Tibial nerve (tissue), 4 donors: ENCODE measurements around the gene PIP5K1C. TPM values are rescaled to one million over a fixed set of nuclear protein-coding genes. Genes with fewer than 3 reads are reported as not detected.

Experiments
- DNase-seq, 2 donors: peaks; one replicate each; pipeline ENCODE4 v3.0.0-alpha.2; 2019; ENCODE audit warnings: low spot score in 2 of 2
- H3K27ac ChIP-seq, 4 donors: fragments of 200-600 bp; sonication (generic) in 3 of 4; one replicate each; pipeline ENCODE4 v1.5.1; 2017 to 2019; ENCODE audit warnings: mild to moderate bottlenecking in 1 of 4
- H3K27me3 ChIP-seq, 2 donors: fragments of 200-600 bp; sonication (generic) in 1 of 2; one replicate each; pipeline versions ENCODE4 v1.5.1 to v1.6.0; 2017 to 2019
- H3K36me3 ChIP-seq, 3 donors: fragments of 200-600 bp; sonication (generic); one replicate each; pipeline ENCODE4 v1.5.1; 2018 to 2019
- H3K4me1 ChIP-seq, 4 donors: fragments of 200-600 bp; sonication (generic) in 3 of 4; one replicate each; pipeline ENCODE4 v1.5.1; 2017 to 2019
- H3K4me3 ChIP-seq, 4 donors: fragments of 200-600 bp; sonication (generic) in 3 of 4; one replicate each; pipeline ENCODE4 v1.5.1; 2017 to 2019; ENCODE audit warnings: mild to moderate bottlenecking in 1 of 4, moderate library complexity in 1 of 4
- H3K9me3 ChIP-seq, 4 donors: fragments of 200-600 bp; sonication (generic) in 3 of 4; one replicate each; pipeline ENCODE4 v1.5.1; 2017 to 2019
- CTCF ChIP-seq, 5 experiments: fragments of 200-600 bp in 3 of 5; fragments of 450-650 bp in 2 of 5; sonication (generic) in 3 of 5; IDR thresholded peaks; one replicate each; pipeline ENCODE4 v1.5.1; 2016 to 2019; ENCODE audit warnings: antibody characterized with exemption in 5 of 5, mild to moderate bottlenecking in 3 of 5, moderate library complexity in 2 of 5
- EP300 ChIP-seq, 2 donors: sonication (generic); formaldehyde crosslinking; IDR thresholded peaks; one replicate each; pipeline ENCODE4 v1.6.1; 2017; ENCODE audit warnings: antibody characterized with exemption in 2 of 2, mild to moderate bottlenecking in 1 of 2
- POLR2A ChIP-seq, 2 donors: fragments of 450-650 bp; IDR thresholded peaks; one replicate each; pipeline ENCODE4 v1.6.1; 2017; ENCODE audit warnings: antibody characterized with exemption in 2 of 2, mild to moderate bottlenecking in 2 of 2, moderate library complexity in 2 of 2
- WGBS, 2 donors: methylation state at CpG; one replicate each; pipeline ENCODE4 v1.1.5; 2018; 5-methylcytosine and 5-hydroxymethylcytosine counted together
- total RNA-seq, 4 donors: library from RNA; depleted of rRNA; stranded (reverse); fragments of >200 nt; gene quantifications; one replicate each; pipeline ENCODE4 v1.1.0, GENCODE V29; 2016

PIP5K1C gene
- total RNA-seq, 4 donors from 2014 or later, result 23.0 to 37.2 (median 24.9) TPM

DNA sequence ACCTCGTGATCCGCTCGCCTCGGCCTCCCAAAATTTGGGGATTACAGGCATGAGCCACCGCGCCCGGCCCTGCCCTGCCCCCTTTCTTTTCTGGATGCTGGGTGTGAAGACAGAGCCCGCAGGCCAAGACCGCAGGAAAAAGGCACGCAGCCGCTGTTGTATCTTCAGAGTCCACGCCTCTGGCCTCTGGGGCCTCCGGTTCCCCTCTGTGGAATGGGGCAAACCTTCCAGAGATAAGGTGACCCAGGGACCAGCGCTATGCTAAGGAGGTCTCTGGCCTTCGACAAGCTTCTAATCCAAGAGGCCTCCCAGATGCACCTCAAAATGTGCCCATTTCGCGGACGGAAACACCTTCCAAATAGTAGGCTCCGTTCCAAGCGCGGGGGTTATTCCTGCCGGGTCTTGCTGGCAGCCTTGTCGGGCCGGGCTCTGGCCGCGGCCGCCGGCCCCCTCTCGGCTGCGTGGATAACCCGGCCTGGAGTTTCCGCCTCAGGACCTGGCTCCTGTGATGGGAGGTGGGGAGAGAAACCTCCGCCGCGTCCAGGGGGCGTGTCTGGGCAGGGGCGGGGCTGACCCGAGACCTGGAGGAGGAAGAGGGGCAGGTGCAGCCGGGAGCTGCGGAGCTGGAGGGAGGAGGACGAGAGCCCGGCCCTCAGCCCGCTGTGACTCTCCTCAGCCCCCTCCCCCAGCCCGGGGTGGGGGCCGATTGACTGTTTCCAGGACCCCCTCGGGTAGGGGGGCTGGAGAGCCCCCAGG, 21.0 kb upstream of the PIP5K1C start:
- peak overlapping the region in 2 of 4 donors; percentile 15 to 31 for H3K4me3 ChIP-seq
- no peaks in the 10 kb centered on the region for H3K9me3 ChIP-seq
- peaks cover 0 to 29% (median 2%) of the 10 kb centered on the region in 4 donors for H3K4me1 ChIP-seq
- peaks cover 3 to 81% of the 10 kb centered on the region in 2 donors for H3K27me3 ChIP-seq
- TF ChIP-seq EP300 (IDR thresholded peaks at IDR 0.05), result peak in 1 of 2 donors; percentile 62
- peak in 1 of 2 donors; percentile 76 for TF ChIP-seq POLR2A (IDR thresholded peaks at IDR 0.05)
- peak in 2 of 5 experiments; percentile 36 to 57 for TF ChIP-seq CTCF (IDR thresholded peaks at IDR 0.05)
- DNase-seq, result peak in 1 of 2 donors; percentile 62
- 17 to 20% methylated on average over 38 to 39 of the region's 46 CpGs for WGBS, 2 donors
- peak overlapping the region in 1 of 4 donors; percentile 65 for H3K27ac ChIP-seq
- H3K36me3 ChIP-seq, result no peaks in the 10 kb centered on the region

DNA sequence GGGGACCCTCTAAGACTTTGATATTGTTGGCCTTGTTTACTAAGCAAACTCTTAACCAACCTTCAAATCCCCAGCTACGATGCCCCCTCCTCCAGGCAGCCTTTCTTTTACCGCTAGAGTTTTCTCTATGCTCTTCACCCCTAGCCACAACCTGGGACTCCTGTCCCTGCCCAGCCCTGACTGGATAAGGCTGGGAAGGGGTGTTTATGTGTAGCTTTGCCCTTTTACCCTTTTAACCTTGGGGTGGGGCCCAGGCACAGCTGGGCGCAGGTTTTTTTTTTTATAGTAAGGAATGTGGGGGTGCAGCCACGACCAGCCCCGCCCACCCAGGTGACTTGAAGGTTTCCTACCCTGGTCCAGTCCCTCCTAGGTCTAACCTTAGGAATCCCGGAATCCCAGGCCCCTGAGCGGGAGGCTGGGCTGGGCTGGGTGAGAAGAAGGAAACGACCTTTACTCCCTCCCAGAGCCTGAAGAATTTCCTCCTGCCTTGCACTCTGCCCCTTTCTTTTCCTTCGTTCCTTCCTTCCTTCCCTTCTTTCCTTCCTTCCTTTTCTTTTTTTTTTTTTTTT, 20.2 kb upstream of the PIP5K1C start:
- no peaks in the 10 kb centered on the region for H3K36me3 ChIP-seq
- no peaks in the 10 kb centered on the region for H3K9me3 ChIP-seq
- no peak for DNase-seq
- 21 to 26% methylated on average over 9 of the region's 9 CpGs for WGBS, 2 donors
- no peak overlapping the region for H3K4me3 ChIP-seq
- H3K4me1 ChIP-seq, result peaks cover 0 to 29% (median 2%) of the 10 kb centered on the region in 4 donors
- TF ChIP-seq CTCF (IDR thresholded peaks at IDR 0.05) (no peak), POLR2A (IDR thresholded peaks at IDR 0.05) (no peak), EP300 (IDR thresholded peaks at IDR 0.05) (no peak)
- no peak overlapping the region for H3K27ac ChIP-seq
- H3K27me3 ChIP-seq, result peaks cover 3 to 72% of the 10 kb centered on the region in 2 donors

- Histone ChIP-seq H3K4me3 (no peak overlapping the region), H3K36me3 (no peaks in the 10 kb centered on the region), H3K27ac (no peak overlapping the region), H3K4me1 (peaks cover 0 to 29% (median 2%) of the 10 kb centered on the region in 4 donors), H3K27me3 (peaks cover 3 to 67% of the 10 kb centered on the region in 2 donors), H3K9me3 (no peaks in the 10 kb centered on the region)
- DNase-seq, result no peak
- 83 to 91% methylated on average over 4 of the region's 4 CpGs for WGBS, 2 donors
- no peak for TF ChIP-seq POLR2A (IDR thresholded peaks at IDR 0.05)
- no peak for TF ChIP-seq EP300 (IDR thresholded peaks at IDR 0.05)
- no peak for TF ChIP-seq CTCF (IDR thresholded peaks at IDR 0.05)
Measured at GRCh38 chr19:3719868-3720267, 19.6 kb upstream of the PIP5K1C start.

DNA sequence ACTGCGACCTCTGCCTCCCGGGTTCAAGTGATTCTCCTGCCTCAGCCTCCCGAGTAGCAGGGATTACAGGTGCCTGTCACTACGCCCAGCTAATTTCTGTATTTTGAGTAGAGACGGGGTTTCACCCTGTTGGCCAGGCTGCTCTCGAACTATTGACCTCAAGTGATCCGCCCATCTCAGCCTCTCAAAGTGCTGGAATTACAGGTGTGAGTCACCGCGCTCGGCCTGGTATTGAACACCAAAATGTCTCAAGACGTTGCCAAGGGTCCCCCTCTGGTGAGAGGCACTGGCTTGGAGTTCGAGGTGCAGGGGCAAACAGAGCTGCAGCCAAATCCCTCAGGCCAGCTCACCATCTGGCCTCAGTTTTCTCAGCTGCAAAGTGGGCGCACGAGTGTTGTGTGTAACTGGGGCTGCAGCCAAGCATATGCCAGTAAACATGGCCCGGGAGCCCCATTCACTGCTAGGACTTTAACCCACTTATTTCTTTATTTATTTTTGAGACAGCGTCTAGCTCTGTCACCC, 15.9 kb upstream of the PIP5K1C start:
- H3K4me3 ChIP-seq, result no peak overlapping the region
- peaks cover 0 to 24% (median 0%) of the 10 kb centered on the region in 4 donors for H3K4me1 ChIP-seq
- no peaks in the 10 kb centered on the region for H3K36me3 ChIP-seq
- TF ChIP-seq POLR2A (IDR thresholded peaks at IDR 0.05) (no peak), CTCF (IDR thresholded peaks at IDR 0.05) (no peak), EP300 (IDR thresholded peaks at IDR 0.05) (no peak)
- no peak for DNase-seq
- no peaks in the 10 kb centered on the region for H3K9me3 ChIP-seq
- H3K27me3 ChIP-seq, result peaks cover 0 to 34% of the 10 kb centered on the region in 2 donors
- H3K27ac ChIP-seq, result no peak overlapping the region
- 68 to 84% methylated on average over 9 to 16 of the region's 16 CpGs for WGBS, 2 donors
